HG03039 (cell line): ENCODE results near the gene NAT14.

Source experiments
- ATAC-seq: cut with Tn5 transposase; IDR thresholded peaks from one replicate; pipeline ENCODE4 v1.9.1; 2021; ENCODE audit warnings: mild to moderate bottlenecking, moderate library complexity; ENCODE audit not compliant: unreplicated experiment

NAT14 gene

DNA sequence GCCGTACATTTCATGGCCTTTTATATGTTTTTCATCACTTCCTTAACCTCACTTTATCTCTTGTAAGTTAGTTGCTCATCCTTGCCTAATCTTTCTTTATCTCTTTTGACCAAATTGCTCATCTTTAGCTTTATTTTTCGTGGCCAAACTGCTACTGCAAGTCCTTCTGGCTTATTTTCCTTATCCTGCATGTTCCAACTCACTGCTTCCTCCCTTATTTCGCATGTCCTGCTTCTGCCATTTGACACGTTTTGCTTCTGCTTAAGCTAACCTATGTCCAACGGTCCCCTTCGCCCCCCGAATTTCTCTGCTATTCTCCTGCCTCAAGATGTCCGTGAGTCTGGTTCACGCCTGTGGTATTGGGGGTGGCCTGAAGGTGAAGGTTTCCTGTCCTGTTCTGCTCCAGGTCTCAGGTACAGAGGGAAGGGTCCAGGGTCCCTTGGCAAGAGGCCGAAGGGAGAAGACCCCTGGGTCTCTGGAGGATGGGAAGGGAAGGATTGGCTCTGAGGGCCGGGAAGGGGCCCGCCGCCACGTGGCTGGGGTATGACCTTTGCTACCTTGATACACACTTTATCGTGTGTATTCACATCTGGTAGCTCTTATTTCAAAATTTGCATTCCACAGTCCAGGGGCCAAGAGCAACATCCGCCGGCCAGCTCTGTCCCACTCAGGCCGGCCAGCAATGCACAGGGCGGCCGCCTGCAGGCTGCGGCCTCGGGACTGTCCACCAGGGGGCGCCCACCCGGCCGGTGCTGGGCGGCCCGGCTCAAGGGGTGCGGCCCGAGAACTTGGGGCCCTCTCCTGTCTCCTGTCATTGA lies 17.5 kb upstream of the NAT14 start:
- no peak for ATAC-seq

DNA sequence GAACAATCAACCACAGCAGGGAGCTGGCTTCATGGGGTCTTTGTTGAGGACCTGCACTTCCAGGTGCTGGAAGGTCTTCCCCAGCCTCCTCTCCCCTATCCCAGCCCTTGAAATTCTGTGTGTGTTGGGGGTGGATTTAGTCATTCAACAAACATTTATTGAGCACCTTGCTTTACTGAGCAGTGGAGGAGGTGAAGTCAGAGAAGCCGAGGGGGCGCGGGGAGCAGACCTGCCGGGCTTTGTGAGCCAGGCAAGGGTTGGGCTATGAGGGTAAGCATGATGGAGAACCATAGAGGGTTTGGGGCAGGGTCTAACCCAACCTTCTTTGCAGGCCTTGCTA lies 17.0 kb upstream of the NAT14 start:
- ATAC-seq = no peak

DNA sequence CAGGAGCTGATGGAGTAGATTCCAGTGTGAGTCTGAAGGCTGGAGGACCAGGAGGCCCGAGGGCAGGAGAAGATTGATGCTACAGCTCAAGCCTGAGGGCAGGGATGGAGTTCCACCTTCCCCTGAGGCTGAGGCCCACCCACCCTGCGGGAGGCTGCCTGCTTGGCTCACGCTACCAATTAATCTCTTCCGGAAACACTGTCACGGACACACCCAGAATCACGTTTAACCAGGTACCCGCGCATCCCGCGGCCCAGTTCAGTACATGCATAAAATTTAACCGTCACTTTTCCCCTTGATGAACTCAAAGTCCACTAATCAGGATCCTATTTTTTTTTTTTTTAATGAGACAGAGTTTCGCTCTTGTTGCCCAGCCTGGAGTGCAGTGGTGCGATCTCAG lies 13.7 kb upstream of the NAT14 start:
- ATAC-seq = no peak

DNA sequence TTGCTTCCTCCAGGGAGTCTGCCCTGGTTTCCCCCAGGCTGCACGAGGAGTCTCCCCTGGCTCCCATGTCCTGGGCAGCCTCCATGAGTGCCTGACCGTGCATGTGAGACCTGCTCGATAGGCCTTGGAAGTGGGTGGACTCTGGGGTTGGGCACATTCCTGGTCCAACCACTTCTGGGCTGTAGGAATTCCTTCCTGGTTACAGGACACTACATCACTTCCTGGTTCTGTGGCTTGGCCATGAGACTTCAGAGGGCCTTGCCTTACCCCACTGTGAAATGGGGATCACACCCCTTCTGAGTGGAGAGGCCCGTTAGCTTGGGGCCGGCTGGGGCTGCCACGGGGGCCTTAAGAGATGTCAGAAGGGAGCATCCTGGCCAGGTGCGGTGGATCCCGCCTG lies 12.5 kb upstream of the NAT14 start:
- ATAC-seq = no peak

DNA sequence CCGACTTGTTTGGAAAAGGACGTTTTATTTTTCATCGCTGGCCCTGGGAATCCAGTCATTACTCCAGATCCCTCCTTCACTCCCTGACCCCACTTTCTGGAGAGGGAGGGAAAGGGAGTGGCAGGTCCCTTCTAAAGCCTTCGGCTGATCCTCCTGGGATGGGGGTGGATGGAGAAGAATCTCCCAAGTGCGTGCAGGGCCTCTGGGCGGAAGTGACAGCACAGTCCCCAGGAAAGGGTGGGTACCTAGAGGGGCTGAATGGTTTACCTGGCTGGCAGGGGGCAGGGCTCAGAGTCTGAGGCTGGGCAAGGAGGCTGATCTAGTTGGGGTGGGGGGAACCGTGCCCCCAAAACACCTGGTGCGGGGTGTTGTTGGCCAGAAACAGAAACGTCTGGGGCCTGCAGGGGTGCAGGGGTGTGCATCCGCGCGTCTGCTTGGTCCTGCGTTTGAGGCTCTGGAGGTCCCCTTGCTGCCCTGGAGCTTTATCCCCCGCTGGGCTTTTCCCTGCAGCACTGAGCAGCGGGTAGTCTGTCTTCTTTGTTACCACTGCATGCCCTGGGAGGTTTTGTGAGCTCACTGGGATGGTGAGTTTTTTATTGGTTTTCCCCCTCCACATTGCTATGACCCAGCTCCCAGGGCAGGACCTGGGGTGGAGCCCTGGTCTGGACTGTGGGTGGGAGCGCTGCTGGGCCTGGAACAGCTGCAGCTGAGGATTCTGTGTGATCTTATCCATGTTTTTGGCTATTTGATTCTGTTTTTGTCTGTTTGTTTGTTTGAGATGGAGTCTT lies 11.6 kb upstream of the NAT14 start:
- ATAC-seq = no peak

DNA sequence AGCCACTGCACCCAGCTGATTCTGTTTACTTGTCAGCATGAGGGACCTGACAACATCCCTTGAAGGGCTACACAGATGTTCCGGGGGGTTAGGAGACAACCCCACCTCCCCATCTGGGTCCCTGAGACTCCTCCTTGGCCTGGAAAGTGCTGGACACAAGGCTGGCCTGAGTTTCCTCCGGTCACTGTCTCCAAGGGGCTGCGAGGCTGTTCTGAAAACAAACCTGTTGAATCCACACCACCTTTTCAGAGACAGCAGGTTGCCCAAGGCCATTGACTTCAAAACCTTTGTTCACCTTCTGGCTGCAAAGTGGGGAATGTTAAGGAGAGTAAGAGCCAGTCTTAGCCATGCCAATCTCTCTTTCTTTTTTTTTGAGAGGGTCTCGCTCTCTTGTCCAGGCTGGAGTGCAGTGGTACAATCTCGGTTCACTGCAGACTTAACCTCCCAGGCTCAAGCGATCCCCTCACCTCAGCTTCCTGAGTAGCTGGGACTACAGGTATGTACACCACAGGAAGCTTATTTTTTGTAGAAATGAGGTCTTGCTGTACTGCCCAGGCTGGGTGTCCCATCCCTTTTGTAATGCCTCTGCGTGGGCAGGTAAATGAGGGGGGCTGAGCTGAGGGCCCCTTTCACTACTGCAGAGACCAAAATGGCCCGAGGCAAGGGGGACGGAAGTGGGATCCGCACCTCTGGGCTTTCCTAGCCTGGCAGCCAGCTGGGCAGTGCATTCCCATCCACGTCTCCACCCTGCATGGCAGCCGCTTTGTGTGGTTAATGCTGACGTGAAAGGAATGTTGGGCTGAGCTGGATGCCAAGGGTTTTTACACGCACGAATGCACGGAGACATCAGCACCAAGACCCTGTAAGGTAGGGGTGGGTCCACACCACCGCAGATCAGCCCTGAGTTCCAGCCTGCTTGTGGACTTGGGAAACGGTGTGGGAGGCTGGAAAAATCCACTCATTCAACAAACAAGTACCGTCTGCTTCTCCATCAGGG lies 10.4 kb upstream of the NAT14 start:
- no peak for ATAC-seq

DNA sequence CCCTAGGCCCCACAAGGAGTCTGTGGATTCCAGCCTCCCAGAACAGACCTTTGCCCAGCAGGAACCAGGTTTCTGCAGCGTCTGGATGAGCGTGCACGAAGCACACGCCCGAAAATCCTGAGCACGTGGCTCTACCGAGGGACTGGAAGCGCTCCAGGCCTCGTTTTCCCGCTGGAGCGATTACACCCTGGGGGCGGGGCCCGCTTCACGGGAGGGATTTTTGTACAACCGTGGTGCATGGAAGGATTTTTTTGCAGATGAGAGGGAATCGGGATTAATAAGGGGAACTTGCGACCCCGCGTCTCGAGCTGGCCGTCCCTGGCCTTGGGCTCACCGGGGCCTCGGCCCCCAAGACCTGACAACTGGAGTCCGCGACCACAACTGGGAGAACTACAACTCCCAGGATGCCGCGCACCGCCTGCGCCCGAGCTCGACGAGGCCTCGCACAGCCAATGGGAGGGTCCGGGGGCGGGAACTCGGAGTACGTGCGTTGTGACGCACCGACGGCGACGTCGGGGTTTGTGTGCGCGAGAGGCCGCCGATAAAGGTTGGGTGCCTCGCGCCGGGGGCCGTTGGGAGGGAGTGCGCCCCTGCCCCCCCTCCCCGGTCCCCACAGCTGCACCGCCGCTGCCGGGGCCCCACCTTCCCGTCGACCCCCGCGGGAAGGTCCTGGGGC lies 8.8 kb upstream of the NAT14 start, which contains the start of gene ZNF628:
TSS of gene ZNF628 (plus strand) at position 518 of the 676 bp plus-strand sequence. CDS start 3,294 bp downstream, outside the sequence.
- ATAC-seq = peak; percentile 85

DNA sequence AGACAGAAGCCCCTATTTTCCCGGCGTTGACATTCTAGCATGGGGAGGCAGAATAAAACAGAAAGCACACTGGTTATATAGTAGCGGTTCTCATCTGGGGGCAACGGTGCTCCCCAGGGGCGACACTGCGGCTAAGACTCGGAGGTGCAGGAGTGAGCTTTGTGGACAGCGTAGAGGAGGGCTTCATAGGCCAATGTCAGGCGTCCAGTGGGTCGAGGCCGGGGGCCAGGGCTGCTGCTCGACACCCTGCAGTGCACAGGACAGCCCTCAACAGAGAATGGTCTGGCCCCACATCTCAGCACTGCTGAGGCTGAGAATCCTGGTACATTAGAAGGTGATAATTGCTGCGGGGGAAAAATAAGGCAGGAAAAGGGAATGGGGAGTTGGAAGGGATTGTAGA lies 7.1 kb upstream of the NAT14 start:
- no peak for ATAC-seq

DNA sequence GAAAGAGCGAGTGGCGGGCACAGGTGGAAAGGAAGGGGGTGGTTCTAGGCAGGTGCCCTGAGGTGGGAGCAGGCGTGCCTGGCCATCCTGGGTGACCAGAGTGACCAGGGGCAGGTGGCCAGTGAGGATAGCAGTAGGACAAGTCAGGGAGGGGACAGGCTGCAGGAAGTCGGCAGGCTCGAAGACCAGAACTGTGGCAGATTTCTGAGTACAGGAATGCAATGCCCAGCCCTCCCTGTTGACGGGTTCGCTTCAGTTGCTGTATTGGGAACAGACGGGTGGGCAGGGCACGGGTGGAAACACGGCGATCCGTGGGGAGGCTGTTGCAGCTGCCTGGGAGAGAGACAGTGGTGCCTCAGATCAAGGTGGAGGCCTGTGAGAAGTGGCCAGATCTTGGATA lies 6.6 kb upstream of the NAT14 start:
- no peak for ATAC-seq

DNA sequence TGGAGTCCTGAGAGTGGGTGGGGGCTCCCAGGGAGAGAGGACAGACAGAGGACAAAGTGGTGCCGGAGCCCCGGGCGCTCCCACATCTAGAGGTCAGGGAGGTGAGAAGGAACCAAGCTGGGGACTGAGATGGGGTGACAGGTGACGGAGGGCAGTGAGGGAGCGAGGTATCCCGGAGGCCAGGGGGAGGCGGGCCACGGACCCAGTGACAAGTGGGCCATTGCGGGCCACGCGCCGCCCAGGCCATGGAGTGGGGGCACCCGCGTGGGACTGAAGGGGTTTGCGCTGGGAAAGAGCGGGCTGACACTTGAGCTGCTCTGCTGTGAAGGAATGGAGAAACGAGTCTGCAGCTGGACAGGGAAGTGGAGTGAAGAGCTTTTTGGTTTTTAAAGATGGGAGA lies 5.9 kb upstream of the NAT14 start:
- no peak for ATAC-seq

DNA sequence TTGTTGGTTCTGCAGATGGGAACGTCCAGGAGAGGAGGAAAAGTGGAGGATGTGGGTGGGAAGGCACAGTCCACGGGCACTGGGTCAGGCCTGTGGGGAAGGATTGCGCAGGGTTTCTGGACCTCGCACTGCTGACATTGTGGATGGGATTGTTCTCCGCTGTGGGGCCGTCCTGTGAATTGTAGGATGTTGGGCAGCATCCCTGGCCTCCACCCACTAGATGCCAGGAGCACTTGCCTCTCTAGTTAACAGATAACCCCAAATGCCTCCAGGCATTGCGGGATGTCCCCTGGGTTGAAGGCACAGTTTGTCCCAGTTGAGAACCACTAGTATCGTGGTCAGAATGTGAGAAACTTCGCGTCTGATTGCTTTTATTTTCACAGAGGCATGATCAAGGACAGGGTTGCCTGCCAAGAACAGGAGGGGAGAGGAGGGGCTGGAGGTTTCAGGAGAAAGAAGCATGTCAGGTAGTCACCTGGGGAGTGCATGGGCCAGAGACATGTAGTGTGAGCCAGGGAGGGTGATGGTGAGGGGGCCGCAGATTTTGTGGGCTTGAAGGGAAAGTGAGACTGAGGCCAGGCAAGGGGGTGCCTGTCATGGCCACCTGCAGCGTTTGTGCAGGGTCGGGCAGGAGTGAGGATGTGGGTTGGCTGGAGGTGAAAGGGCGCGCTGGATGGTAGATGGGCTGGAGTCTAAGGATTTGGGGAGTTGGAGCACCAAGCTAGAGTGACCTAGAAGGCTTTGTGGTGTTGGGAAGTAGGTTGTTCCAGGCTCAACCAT lies 5.3 kb upstream of the NAT14 start:
- no peak for ATAC-seq

DNA sequence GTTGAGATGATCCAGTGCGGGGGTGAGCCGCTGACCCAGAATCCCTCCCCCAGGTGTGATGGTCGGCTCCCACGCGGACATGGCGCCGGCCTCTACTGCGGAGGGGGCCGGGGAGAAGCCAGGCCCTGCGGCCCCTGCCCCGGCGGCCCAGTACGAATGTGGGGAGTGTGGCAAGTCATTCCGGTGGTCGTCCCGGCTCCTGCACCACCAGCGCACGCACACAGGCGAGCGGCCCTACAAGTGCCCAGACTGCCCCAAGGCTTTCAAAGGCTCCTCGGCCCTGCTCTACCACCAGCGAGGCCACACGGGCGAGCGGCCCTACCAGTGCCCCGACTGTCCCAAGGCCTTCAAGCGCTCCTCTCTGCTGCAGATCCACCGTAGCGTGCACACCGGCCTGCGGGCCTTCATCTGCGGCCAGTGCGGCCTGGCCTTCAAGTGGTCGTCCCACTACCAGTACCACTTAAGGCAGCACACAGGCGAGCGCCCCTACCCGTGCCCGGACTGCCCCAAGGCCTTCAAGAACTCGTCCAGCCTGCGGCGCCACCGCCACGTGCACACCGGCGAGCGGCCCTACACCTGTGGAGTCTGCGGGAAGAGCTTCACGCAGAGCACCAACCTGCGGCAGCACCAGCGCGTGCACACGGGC lies 3.7 kb upstream of the NAT14 start:
- no peak for ATAC-seq

DNA sequence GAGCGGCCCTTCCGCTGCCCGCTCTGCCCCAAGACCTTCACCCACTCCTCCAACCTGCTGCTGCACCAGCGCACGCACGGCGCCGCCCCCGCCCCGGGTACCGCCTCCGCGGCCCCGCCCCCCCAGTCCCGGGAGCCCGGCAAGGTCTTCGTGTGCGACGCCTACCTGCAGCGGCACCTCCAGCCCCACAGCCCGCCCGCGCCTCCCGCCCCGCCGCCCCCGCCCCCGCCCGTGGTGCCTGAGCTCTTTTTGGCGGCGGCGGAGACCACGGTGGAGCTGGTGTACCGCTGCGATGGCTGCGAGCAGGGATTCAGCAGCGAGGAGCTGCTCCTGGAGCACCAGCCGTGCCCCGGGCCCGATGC lies 3.2 kb upstream of the NAT14 start:
- ATAC-seq = no peak

DNA sequence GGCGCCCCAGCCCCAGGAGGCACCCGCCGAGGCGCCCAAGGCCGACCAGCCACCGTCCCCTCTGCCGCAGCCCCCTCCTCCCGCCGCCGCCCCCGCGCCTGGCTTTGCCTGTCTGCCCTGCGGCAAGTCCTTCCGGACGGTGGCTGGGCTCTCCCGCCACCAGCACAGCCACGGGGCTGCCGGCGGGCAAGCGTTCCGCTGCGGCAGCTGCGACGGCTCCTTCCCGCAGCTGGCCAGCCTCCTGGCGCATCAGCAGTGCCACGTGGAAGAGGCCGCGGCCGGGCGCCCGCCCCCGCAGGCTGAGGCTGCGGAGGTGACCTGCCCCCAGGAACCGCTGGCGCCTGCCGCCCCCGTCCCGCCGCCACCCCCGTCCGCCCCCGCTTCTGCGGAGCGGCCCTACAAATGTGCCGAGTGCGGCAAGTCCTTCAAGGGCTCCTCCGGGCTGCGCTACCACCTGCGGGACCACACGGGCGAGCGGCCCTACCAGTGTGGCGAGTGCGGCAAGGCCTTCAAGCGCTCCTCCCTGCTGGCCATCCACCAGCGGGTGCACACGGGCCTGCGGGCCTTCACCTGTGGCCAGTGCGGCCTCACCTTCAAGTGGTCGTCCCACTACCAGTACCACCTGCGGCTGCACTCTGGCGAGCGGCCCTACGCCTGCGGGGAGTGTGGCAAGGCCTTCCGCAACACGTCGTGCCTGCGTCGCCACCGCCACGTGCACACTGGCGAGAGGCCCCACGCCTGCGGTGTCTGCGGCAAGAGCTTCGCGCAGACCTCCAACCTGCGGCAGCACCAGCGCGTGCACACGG lies 2.6 kb upstream of the NAT14 start:
- ATAC-seq = no peak

DNA sequence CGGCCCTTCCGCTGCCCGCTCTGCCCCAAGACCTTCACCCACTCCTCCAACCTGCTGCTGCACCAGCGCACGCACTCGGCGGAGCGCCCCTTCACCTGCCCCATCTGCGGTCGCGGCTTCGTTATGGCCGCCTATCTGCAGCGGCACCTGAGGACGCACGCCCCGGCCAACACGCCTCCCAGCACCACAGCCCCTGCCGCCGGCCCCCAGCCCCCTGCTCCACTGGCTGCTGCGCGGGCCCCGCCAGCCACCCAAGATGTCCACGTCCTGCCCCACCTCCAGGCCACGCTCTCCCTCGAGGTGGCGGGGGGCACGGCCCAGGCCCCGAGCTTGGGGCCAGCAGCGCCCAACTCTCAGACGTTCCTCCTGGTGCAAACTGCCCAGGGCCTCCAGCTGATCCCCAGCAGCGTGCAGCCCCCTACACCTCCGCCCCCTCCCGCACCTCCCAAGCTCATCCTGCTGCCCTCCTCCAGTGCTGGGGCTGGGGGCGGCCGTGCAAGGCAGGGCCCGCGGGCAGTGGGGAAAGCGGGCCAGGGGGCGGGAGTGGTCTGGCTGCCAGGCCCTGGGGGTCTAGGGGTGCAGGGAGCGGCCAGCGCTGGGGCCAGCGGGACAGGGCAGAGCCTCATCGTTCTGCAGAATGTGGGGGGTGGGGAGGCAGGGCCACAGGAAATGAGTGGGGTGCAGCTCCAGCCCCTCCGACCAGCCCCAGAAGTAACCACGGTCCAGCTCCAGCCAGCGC lies 1.9 kb upstream of the NAT14 start:
- no peak for ATAC-seq

DNA sequence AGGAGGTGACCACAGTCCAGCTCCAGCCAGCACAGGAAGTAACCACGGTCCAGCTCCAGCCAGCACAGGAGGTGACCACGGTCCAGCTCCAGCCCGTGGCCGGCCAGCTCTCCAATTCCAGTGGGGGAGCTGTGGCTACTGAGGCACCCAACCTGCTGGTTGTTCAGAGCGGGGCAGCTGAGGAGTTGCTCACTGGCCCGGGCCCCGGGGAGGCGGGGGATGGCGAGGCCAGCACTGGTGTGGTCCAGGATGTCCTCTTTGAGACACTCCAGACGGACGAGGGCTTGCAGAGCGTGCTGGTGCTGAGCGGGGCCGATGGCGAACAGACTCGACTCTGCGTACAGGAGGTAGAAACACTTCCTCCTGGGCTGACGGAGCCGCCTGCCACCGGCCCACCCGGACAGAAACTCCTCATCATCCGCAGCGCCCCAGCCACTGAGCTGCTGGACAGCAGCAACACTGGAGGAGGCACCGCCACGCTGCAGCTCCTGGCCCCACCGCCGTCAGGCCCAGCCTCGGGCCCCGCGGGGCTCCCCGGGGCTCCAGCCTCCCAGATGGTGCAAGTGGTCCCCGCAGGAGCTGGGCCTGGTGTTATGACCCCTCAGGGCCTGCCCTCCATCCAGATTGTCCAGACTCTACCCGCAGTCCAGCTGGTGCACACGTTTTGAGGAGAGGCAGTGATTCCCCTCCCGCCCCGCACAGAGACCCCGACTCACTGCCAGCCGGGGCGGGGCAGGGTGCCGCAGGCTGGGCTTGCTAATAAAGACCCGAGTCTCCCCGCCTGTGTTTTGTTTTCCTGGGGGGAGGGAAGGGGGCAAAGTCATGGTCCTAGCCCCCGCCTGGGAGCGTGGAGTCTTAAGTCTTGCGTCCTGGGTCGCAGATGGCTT lies 1.0 kb upstream of the NAT14 start:
- ATAC-seq = no peak

DNA sequence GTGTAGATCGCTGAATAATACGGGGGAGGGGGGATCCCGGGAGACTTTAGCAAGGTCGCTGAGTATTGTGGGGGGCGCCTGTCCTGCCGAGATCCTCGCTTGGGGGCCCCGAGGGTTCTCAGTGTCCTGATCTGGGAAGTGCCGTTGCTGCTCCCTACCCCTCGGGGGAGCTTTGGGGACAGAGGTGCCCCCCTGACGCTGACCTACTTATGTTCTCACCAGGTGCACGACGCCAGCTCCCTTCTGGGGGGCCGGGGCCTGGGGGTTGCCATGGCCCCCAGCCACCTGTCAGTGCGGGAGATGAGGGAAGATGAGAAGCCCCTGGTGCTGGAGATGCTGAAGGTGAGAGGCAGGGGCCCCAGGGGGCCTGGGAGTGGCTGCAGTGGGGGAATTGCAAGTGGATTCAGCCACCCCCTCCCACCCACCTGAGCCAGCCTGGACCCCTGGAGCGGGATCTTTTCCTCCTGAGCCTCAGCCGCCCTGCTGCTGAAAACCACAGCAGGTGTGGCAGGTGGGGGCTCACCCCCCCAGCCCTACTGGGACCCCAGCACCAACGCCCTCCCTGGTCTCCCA lies 537 bp downstream of the NAT14 start:
- ATAC-seq = no peak
